HG03097 (cell line): ENCODE measurements around the gene G6PC2.
"Not testable (repeated sequence)": the region's sequence is repeated elsewhere in the genome, so short reads cannot be mapped to it uniquely, and the experiment has no call there.

Source experiments
- ATAC-seq: cut with Tn5 transposase; IDR thresholded peaks from one replicate; pipeline ENCODE4 v1.9.1; 2021; ENCODE audit not compliant: unreplicated experiment, low FRiP score

The G6PC2 gene

GRCh38 chr2:168901003-168901402, at the start of gene G6PC2:
TSS of gene G6PC2 (plus strand) at chr2:168901291. CDS start at chr2:168901332, 41 bp downstream.
- ATAC-seq: no peak

GRCh38 chr2:168851674-168852320, 49.3 kb upstream of the G6PC2 start:
- no peak for ATAC-seq

- no peak for ATAC-seq
Measured at GRCh38 chr2:168852481-168852880, 48.6 kb upstream of the G6PC2 start.

DNA sequence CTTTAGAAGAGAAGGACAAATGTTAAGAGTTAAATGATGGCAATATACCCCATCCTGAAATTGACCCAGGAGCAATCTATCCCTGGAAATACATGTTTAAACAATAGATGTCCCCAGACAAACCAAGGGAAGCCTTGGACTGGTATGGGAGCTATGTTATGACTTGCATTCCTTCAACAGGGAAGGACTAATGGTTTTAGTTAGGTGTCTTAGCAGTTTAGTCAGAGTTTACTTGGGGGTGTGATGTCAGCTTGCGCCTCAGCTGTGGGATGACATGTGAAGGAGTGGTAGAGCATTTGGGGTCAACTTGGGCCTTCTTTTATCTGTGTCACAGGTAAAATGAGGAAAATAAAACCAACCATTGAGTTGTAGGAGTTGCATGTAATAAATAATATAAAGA, 47.6 kb upstream of the G6PC2 start:
- no peak for ATAC-seq

GRCh38 chr2:168854651-168855050, 46.4 kb upstream of the G6PC2 start:
- ATAC-seq: no peak

GRCh38 chr2:168855601-168856000, 45.5 kb upstream of the G6PC2 start:
- ATAC-seq: no peak

- no peak for ATAC-seq
Measured at GRCh38 chr2:168858146-168858545, 42.9 kb upstream of the G6PC2 start.

DNA sequence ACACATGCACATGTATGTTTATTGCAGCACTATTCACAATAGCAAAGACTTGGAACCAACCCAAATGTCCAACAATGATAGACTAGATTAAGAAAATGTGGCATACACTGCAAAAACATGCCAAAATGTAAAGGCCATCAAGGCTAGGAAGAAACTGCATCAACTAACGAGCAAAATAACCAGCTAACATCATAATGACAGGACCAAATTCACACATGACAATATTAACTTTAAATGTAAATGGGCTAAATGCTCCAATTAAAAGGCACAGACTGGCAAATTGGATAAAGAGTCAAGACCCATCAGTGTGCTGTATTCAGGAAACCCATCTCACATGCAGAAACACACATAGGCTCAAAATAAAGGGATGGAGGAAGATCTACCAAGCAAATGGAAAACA, 33.9 kb upstream of the G6PC2 start:
- ATAC-seq: not testable (repeated sequence)

DNA sequence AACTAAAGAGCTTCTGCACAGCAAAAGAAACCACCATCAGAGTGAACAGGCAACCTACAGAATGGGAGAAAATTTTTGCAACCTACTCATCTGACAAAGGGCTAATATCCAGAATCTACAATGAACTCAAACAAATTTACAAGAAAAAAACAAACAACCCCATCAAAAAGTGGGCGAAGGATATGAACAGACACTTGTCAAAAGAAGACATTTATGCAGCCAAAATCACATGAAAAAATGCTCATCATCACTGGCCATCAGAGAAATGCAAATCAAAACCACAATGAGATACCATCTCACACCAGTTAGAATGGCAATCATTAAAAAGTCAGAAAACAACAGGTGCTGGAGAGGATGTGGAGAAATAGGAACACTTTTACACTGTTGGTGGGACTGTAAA, 30.7 kb upstream of the G6PC2 start:
- ATAC-seq: not testable (repeated sequence)

DNA sequence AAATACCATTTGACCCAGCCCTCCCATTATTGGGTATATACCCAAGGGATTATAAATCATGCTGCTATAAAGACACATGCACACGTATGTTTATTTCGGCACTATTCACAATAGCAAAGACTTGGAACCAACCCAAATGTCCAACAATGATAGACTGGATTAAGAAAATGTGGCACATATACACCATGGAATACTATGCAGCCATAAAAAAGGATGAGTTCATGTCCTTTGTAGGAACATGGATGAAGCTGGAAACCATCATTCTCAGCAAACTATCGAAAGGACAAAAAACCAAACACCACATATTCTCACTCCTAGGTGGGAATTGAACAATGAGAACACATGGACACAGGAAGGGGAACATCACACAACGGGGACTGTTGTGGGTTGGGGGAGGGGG, 30.3 kb upstream of the G6PC2 start:
- not testable (repeated sequence) for ATAC-seq

DNA sequence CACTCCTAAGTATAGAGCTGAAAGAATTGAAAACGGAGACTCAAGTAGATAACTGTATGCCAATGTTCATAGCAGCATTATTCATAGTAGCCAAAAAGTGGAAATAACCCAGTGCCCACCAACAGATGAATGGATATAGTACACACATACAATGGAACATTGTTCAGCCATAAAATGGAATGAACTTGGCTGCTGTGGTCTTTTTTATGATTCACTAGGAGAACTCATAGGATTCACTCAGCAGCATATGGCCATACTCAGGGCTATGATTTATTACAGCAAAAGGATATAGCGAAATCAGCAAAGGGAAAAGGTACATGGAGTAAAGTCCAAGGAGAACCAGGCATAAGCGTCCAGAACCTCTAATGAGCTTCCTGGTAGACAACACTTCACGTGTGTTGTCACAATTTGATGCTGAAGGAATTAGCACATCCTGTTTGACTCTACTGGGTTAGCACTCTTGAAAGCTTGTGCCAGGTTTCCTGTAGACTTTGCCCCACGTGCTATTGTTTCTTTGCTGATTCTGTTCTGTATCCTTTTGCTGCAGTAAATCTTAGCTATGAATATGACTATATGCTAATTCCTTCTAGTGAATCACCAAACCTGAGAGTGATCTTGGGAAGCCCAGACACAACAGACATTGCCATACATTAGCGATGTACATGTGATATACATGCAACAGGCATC, 26.6 kb upstream of the G6PC2 start:
- ATAC-seq: no peak

- ATAC-seq: not testable (repeated sequence)
Measured at GRCh38 chr2:168882163-168882562, 18.9 kb upstream of the G6PC2 start.

DNA sequence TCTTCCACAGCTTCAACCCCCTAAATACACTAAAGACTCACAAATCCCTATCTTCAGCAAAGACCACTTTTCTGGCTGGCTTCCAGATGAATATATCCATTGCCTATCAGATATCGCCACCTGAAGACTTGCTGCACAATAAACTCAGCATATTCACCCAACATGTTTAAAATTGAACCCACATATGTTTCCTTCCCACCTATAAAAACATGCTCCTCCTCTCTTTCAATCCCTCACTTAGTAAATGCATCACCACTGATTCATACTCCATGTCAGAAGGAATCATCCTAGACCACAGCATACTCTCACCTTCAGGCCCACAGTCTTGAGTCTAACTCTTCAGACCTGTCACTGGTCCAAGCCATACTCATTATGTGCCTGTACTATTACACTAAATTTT, 16.1 kb upstream of the G6PC2 start:
- ATAC-seq: no peak

GRCh38 chr2:168889635-168890005, 11.5 kb upstream of the G6PC2 start:
- ATAC-seq: no peak

GRCh38 chr2:168890006-168890782, 10.9 kb upstream of the G6PC2 start, which contains the start of gene SPC25:
TSS of gene SPC25 (minus strand) at chr2:168890430. CDS start at chr2:168889519, 911 bp downstream.
- ATAC-seq: peak; percentile 99

- ATAC-seq: no peak
Measured at GRCh38 chr2:168892327-168892726, 8.8 kb upstream of the G6PC2 start.

GRCh38 chr2:168894101-168894500, 7.0 kb upstream of the G6PC2 start:
- no peak for ATAC-seq

GRCh38 chr2:168894720-168895119, 6.4 kb upstream of the G6PC2 start:
- no peak for ATAC-seq

DNA sequence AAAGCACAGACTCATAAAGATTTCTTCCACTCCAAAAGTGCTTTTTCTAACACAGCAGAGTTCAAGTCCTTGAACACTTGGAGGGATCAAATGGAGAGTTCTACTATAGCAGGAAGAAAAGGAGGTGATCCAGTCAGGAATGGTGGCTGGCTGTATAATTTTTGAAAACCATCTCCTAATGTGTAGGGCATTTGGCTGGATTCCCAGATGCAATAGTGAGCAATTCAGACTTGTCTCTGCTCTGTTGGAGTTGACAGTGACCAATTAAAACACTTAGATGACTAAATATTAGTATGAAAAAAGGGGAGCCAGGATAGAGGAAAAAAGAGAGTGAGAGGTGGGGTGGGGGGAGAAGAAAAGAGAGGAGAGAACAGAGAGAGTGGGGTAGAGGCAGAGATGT, 5.3 kb upstream of the G6PC2 start:
- no peak for ATAC-seq

- ATAC-seq: no peak
Measured at GRCh38 chr2:168896783-168897182, 4.3 kb upstream of the G6PC2 start.

DNA sequence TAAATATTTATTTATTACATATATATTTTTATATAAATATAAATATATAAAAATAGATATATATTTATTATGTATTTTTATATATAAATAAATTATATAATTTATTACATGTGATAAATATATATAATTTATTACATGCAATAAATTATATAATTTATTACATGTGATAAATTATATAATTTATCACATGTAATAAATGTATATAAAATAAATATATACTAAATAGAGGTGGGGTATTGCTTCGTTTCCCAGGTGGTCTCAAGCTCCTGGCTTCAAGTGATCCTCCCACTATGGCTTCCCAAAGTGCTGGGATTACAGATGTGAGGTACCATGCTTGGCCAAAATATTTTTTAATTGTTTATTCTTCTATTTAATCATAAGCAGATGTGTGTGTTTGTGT, 3.6 kb upstream of the G6PC2 start:
- no peak for ATAC-seq

GRCh38 chr2:168903888-168904287, 2.8 kb downstream of the G6PC2 start:
- no peak for ATAC-seq
